ENCODE measurements around the gene SSR1. TPM values are rescaled to one million over a fixed set of nuclear protein-coding genes. Genes with fewer than 3 reads are reported as not detected.

SSR1 gene
- total RNA-seq, 1 experiment from 2014 or later: 119 TPM

- DNase-seq (ENCODE audit: low read depth): no peak
Observed at GRCh38 chr6:7258231-7258763, 54.7 kb downstream of the SSR1 start.

GRCh38 chr6:7257521-7258230, 55.3 kb downstream of the SSR1 start:
- DNase-seq (ENCODE audit: low read depth): no peak

- DNase-seq (ENCODE audit: low read depth): no peak
Observed at GRCh38 chr6:7256785-7257184, 56.2 kb downstream of the SSR1 start.

- no peak for DNase-seq (ENCODE audit: low read depth)
Observed at GRCh38 chr6:7255918-7256317, 57.1 kb downstream of the SSR1 start.

GRCh38 chr6:7254980-7255835, 57.8 kb downstream of the SSR1 start:
- DNase-seq (ENCODE audit: low read depth): no peak

- no peak for DNase-seq (ENCODE audit: low read depth)
Observed at GRCh38 chr6:7252390-7252789, 60.6 kb downstream of the SSR1 start.

- DNase-seq (ENCODE audit: low read depth): no peak
Observed at GRCh38 chr6:7251646-7252260, 61.2 kb downstream of the SSR1 start.

- no peak for DNase-seq (ENCODE audit: low read depth)
Observed at GRCh38 chr6:7250812-7251211, 62.2 kb downstream of the SSR1 start.

GRCh38 chr6:7249946-7250643, 62.9 kb downstream of the SSR1 start:
- DNase-seq (ENCODE audit: low read depth): peak; percentile 18

GRCh38 chr6:7249391-7249790, 63.6 kb downstream of the SSR1 start:
- peak; percentile 29 for DNase-seq (ENCODE audit: low read depth)

GRCh38 chr6:7247828-7248227, 65.2 kb downstream of the SSR1 start:
- no peak for DNase-seq (ENCODE audit: low read depth)

- no peak for DNase-seq (ENCODE audit: low read depth)
Observed at GRCh38 chr6:7247179-7247456, 65.9 kb downstream of the SSR1 start.

- no peak for DNase-seq (ENCODE audit: low read depth)
Observed at GRCh38 chr6:7246401-7247178, 66.4 kb downstream of the SSR1 start.

- DNase-seq (ENCODE audit: low read depth): no peak
Observed at GRCh38 chr6:7245668-7246393, 67.2 kb downstream of the SSR1 start.

GRCh38 chr6:7243179-7243981, 69.6 kb downstream of the SSR1 start:
- DNase-seq (ENCODE audit: low read depth): peak; percentile 58

- DNase-seq (ENCODE audit: low read depth): no peak
Observed at GRCh38 chr6:7242835-7243178, 70.2 kb downstream of the SSR1 start.

GRCh38 chr6:7241709-7242645, 71.0 kb downstream of the SSR1 start:
- no peak for DNase-seq (ENCODE audit: low read depth)

- DNase-seq (ENCODE audit: low read depth): no peak
Observed at GRCh38 chr6:7241160-7241559, 71.8 kb downstream of the SSR1 start.

GRCh38 chr6:7240351-7240750, 72.6 kb downstream of the SSR1 start:
- DNase-seq (ENCODE audit: low read depth): no peak

Data from RPMI7951 (cell line).